ENCODE measurements around the gene TNFRSF14.

DNA sequence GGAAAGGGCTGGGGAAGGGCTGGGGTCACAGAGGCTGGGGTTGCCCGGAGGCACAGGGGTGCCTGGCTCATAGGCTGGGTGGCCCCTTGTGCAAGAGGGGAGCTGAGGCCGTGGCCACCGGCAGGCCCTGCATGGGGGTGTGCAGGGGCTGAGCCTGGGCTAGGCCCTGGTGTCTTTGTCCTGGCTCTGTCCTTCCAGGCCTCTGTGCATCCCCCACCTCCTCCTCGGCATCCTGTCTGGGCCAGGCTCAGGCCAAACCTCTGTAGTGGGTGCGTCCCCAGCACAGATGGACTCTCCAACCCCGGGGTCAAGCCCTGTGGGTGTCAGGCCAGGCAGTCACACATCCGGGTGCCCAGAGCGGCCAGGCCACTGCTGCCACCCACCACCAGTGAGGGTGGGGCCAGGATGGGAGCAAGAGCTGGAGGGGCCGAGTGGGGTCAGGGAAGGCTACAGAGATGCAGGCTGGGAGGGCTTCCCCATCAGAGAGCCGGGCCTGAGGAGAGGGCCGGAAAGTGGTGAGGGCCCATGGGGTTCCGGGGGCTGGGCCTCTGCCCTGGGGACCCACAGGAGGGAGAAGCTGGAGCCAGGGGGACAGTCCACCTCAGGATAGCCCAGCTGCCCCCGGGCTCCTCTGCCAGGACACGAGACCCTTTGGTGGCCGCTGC, 49.1 kb upstream of the TNFRSF14 start:
- TF ChIP-seq POLR2A (IDR thresholded peaks at IDR 0.05; ENCODE audit: low read depth, low read length) (no peak), POU2F2 (IDR thresholded peaks at IDR 0.05; ENCODE audit: low read depth, low read length) (no peak), TAF1 (IDR thresholded peaks at IDR 0.05; ENCODE audit: low read depth, low read length) (no peak), POLR2AphosphoS5 (IDR thresholded peaks at IDR 0.05; ENCODE audit: low read depth, low read length) (no peak; the same call in 1 of the 2 replicates)
